IMR-90 (cell line): ENCODE results near the gene CACNA1F. TPM values are rescaled to one million over a fixed set of nuclear protein-coding genes. Genes with fewer than 3 reads are reported as not detected.

Experiments used
- ATAC-seq: fragments of 200-7000 bp; cut with Tn5 transposase; 2 replicates; pipeline ENCODE4 v1.9.1; 2020; ENCODE audit warnings: low read depth, mild to moderate bottlenecking, moderate library complexity
- BruUV-seq: library from RNA; stranded (reverse); fragments of 400-500 nt; replicated peaks from 2 replicates; lab custom pipeline; 2021; lab: Mats Ljungman, UMichigan
- CTCF ChIA-PET: fragments of 300-600 bp; formaldehyde crosslinking; extraction: SDS; loops from one replicate; lab custom pipeline; 2021; ENCODE audit warnings: antibody characterized with exemption; lab: Yijun Ruan, JAX
- POLR2A ChIA-PET: fragments of 300-600 bp; sonication (Branson Sonifier 250); formaldehyde crosslinking; loops from one replicate; lab custom pipeline; 2022; ENCODE audit warnings: antibody characterized with exemption; ENCODE audit not compliant: unreplicated experiment; lab: Charles Lee
- DNase-seq: peaks from one replicate; pipeline ENCODE4 v3.0.0; 2013
- H2AFZ ChIP-seq: replicated peaks from 2 replicates; pipeline ENCODE3; 2013; ENCODE audit warnings: low read length, mild to moderate bottlenecking; ENCODE audit not compliant: poor library complexity
- H2AK5ac ChIP-seq: 2 replicates; pipeline ENCODE4 v1.6.1; 2013; ENCODE audit warnings: low read depth, low read length, inconsistent platforms
- H2AK9ac ChIP-seq: replicated peaks from 2 replicates; pipeline ENCODE3; 2013; ENCODE audit warnings: mild to moderate bottlenecking, low read depth, low read length, moderate library complexity; ENCODE audit not compliant: poor library complexity
- H2BK120ac ChIP-seq: 2 replicates; pipeline ENCODE4 v1.6.1; 2013; ENCODE audit warnings: low read depth, low read length, inconsistent platforms
- H2BK15ac ChIP-seq: 3 replicates; pipeline ENCODE4 v1.6.1; 2013; ENCODE audit warnings: low read depth, low read length, inconsistent platforms
- H2BK20ac ChIP-seq: 2 replicates; pipeline ENCODE4 v1.6.1; 2013; ENCODE audit warnings: low read depth, mild to moderate bottlenecking, inconsistent platforms, low read length, moderate library complexity
- H2BK5ac ChIP-seq: 2 replicates; pipeline ENCODE4 v1.6.1; 2013; ENCODE audit warnings: mild to moderate bottlenecking, low read depth, low read length, inconsistent platforms; ENCODE audit not compliant: poor library complexity, severe bottlenecking
- H3K14ac ChIP-seq: replicated peaks from 2 replicates; pipeline ENCODE4 v1.6.1; 2013; ENCODE audit warnings: low read depth, low read length, inconsistent platforms
- H3K18ac ChIP-seq: 2 replicates; pipeline ENCODE4 v1.6.1; 2013; ENCODE audit warnings: low read depth, low read length, control low read depth
- H3K23ac ChIP-seq: 2 replicates; pipeline ENCODE4 v1.6.1; 2013; ENCODE audit warnings: low read depth, low read length, inconsistent platforms
- H3K27ac ChIP-seq: 2 replicates; pipeline ENCODE4 v1.5.1; 2013; ENCODE audit warnings: mild to moderate bottlenecking, control low read depth, low read length; ENCODE audit not compliant: insufficient read depth
- H3K27me3 ChIP-seq: 2 replicates; pipeline ENCODE4 v1.6.1; 2013; ENCODE audit warnings: low read length; ENCODE audit not compliant: control insufficient read depth, insufficient read depth
- H3K36me3 ChIP-seq: 2 replicates; pipeline ENCODE4 v1.6.1; 2013; ENCODE audit warnings: low read length, mixed read lengths; ENCODE audit not compliant: control insufficient read depth, insufficient read depth
- H3K4ac ChIP-seq: 2 replicates; pipeline ENCODE4 v1.6.1; 2013; ENCODE audit warnings: low read depth, low read length, inconsistent platforms
- H3K4me1 ChIP-seq: 2 replicates; pipeline ENCODE4 v1.6.1; 2013; ENCODE audit warnings: low read length, mixed read lengths; ENCODE audit not compliant: control insufficient read depth, insufficient read depth
- H3K4me2 ChIP-seq: 2 replicates; pipeline ENCODE4 v1.6.1; 2013; ENCODE audit warnings: low read depth, mild to moderate bottlenecking, control low read depth, low read length, moderate library complexity
- H3K4me3 ChIP-seq: 2 replicates; pipeline ENCODE4 v1.5.1; 2013; ENCODE audit warnings: low read depth, mild to moderate bottlenecking, control low read depth, low read length, moderate library complexity; ENCODE audit not compliant: insufficient read depth
- H3K56ac ChIP-seq: 2 replicates; pipeline ENCODE4 v1.6.1; 2013; ENCODE audit warnings: low read length, inconsistent platforms; ENCODE audit not compliant: insufficient read depth; ENCODE audit errors: extremely low read depth
- H3K79me1 ChIP-seq, 2 experiments: 2 replicates each; pipeline ENCODE4 v1.6.1; 2013; ENCODE audit warnings: low read length in 2 of 2, inconsistent platforms in 1 of 2, low read depth in 1 of 2
- H3K9ac ChIP-seq: 2 replicates; pipeline ENCODE4 v1.6.1; 2013; ENCODE audit warnings: low read depth, low read length, control low read depth
- H3K9me1 ChIP-seq: 2 replicates; pipeline ENCODE4 v1.6.1; 2013; ENCODE audit warnings: low read length, inconsistent platforms; ENCODE audit not compliant: insufficient read depth
- H3K9me3 ChIP-seq: 2 replicates; pipeline ENCODE4 v1.6.1; 2013; ENCODE audit warnings: low read length; ENCODE audit not compliant: control insufficient read depth, insufficient read depth
- H4K20me1 ChIP-seq: 2 replicates; pipeline ENCODE4 v1.6.1; 2013; ENCODE audit warnings: low read length, inconsistent platforms; ENCODE audit not compliant: insufficient read depth
- H4K5ac ChIP-seq: 2 replicates; pipeline ENCODE4 v1.6.1; 2013; ENCODE audit warnings: mild to moderate bottlenecking, low read depth, low read length, control low read depth
- H4K8ac ChIP-seq, 2 experiments: 2 replicates each; pipeline ENCODE4 v1.6.1; 2013; ENCODE audit warnings: low read depth in 2 of 2, low read length in 2 of 2, control low read depth in 1 of 2, inconsistent platforms in 1 of 2
- H4K91ac ChIP-seq: 2 replicates; pipeline ENCODE4 v1.6.1; 2013; ENCODE audit warnings: low read depth, low read length, inconsistent platforms; ENCODE audit not compliant: insufficient read depth
- FOS ChIP-seq: fragments of 150-350 bp; IDR thresholded peaks from 2 replicates; pipeline ENCODE4 v1.6.1; 2016; ENCODE audit warnings: low read depth, low read length
- MAZ ChIP-seq: IDR thresholded peaks from 2 replicates; pipeline ENCODE4 v1.6.1; 2012; ENCODE audit warnings: low read depth, mild to moderate bottlenecking, low read length, improper control_type of control experiment, moderate library complexity, borderline replicate concordance
- MXI1 ChIP-seq: IDR thresholded peaks from 2 replicates; pipeline ENCODE4 v1.6.1; 2012; ENCODE audit warnings: low read depth, mild to moderate bottlenecking, low read length, moderate library complexity, borderline replicate concordance
- POLR2A ChIP-seq: IDR thresholded peaks from 2 replicates; pipeline ENCODE4 v1.6.1; 2012; ENCODE audit warnings: mild to moderate bottlenecking, low read depth, low read length
- RFX5 ChIP-seq: IDR thresholded peaks from 2 replicates; pipeline ENCODE4 v1.8.0; 2012; ENCODE audit warnings: low read depth, mild to moderate bottlenecking, low read length, moderate library complexity
- WGBS, 2 experiments: methylation state at CpG; one replicate each; pipeline versions ENCODE4 v1.1.5 to v1.1.7; 2013; ENCODE audit warnings: missing lambda C conversion rate in 2 of 2; ENCODE audit not compliant: insufficient read length in 1 of 2; ENCODE audit errors: extremely low coverage in 2 of 2; 5-methylcytosine and 5-hydroxymethylcytosine counted together
- dilution Hi-C: fragments of 300-500 bp; cut with HindIII; formaldehyde crosslinking; loops from one replicate; pipeline ENCODE4 v1.14.3; 2018; ENCODE audit warnings: low sequenced_read_pairs; ENCODE audit not compliant: unreplicated experiment
- in situ Hi-C: fragments of 300-500 bp; cut with MboI; formaldehyde crosslinking; loops from 3 replicates; pipeline ENCODE4 v1.14.3; 2019; ENCODE audit warnings: low sequenced_read_pairs, inconsistent platforms, mixed read lengths
- intact Hi-C: fragments of 100-400 bp; cut with micrococcal nuclease; formaldehyde crosslinking; loops from 2 replicates; pipeline ENCODE4 v1.10.0; 2022
- polyA plus RNA-seq, 3 experiments: library from polyadenylated mRNA; depleted of rRNA; stranded (reverse); fragments of >200 nt; gene quantifications; 2 replicates each; pipeline ENCODE4 v1.2.3, GENCODE V29; 2012; ENCODE audit warnings: low replicate concordance in 1 of 3
- total RNA-seq: library from RNA; depleted of rRNA; stranded (reverse); fragments of >200 nt; gene quantifications from 2 replicates; pipeline ENCODE4 v1.2.3, GENCODE V29; 2012

Gene CACNA1F
- total and polyA plus RNA-seq, 2 of the 4 experiments (the other 2 are of a cell fraction) = not detected

DNA sequence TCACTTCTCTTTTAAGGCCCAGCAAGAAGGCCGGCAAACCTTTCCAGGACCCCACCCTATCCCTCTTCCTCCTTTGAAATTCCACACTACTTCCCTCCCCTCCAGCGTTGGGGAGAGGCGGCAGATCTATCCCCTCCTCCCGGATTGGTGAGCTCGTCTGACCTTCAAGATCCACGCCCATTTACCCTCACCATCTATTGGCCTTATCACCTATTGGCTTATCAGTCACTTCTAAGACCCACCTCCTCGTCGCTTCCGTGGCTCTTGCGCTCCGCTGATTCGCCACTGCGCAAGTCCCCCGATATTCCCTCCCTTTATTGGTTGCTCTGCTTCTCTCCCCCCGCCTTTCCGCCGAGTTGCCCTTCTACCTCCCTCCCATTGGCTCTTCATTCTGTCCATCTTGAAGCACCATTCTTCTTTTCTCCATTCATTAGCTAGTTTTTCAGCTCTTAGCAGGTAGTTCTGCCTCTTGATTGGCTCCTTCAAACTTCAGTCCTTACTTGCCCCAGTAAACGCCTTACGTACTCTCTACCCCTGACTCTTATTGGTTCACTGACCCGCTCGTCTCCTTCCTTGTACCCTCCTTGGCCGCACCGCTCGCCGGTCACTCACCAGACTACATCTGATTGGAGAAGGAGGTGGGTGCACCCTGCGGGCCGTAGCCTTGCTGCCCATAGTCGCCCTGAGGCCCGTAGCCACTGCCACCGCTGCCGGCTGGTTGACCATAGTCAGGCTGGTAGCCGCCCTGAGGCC lies 42.1 kb downstream of the CACNA1F start:
- Histone ChIP-seq H3K79me1 (no peaks in the 10 kb centered on the region; a peak in 1 of 4 replicates), H3K4me2 (no peak overlapping the region), H3K18ac (no peak overlapping the region), H3K9me3 (no peaks in the 10 kb centered on the region), H3K4me3 (peak overlapping the region; percentile 64), H2AK5ac (peak overlapping the region; percentile 57; the same call in 1 of the 2 replicates), H3K56ac (peak overlapping the region; percentile 62; the same call in 1 of the 2 replicates), H2AFZ (peak overlapping the region; percentile 88), H3K9me1 (no peaks in the 10 kb centered on the region), H4K20me1 (no peaks in the 10 kb centered on the region), H2AK9ac (peak overlapping the region; percentile 87), H2BK120ac (no peak overlapping the region), H2BK20ac (no peak overlapping the region), H3K14ac (peak overlapping the region; percentile 63), H3K4ac (peak overlapping the region; percentile 89), H4K91ac (no peak overlapping the region; the same call in 1 of the 2 replicates), H2BK15ac (no peak overlapping the region), H3K27me3 (no peaks in the 10 kb centered on the region), H4K8ac (peak overlapping the region; percentile 29 to 91; a peak in 2 of 4 replicates), H2BK5ac (peak overlapping the region; percentile 51), H3K23ac (no peak overlapping the region), H3K27ac (peak overlapping the region; percentile 65), H3K4me1 (no peaks in the 10 kb centered on the region; the same call in 1 of the 2 replicates), H3K36me3 (no peaks in the 10 kb centered on the region), H4K5ac (no peak overlapping the region; the same call in 1 of the 2 replicates), H3K9ac (peak overlapping the region; percentile 75)
- CTCF ChIA-PET = no interaction called here
- ATAC-seq (peak; percentile 90), DNase-seq (peak; percentile 100)
- 27% methylated on average over 24 of the region's 32 CpGs; no CpG with 5 or more reads in 1 of the 2 experiments for WGBS, 2 experiments
- in situ Hi-C loops (no loop called here), dilution Hi-C loops (no loop called here), intact Hi-C loops (loop anchor here (5.0 kb wide), 1 partner anchor 561 kb away; no protein-coding TSS in a partner anchor)
- TF ChIP-seq MXI1 = no peak
- TF ChIP-seq POLR2A = peak; percentile 33; the same call in 1 of the 2 replicates
- TF ChIP-seq MAZ = peak; percentile 57; the same call in 1 of the 2 replicates
- no peak for TF ChIP-seq RFX5
- peak; percentile 35; the same call in 1 of the 2 replicates for TF ChIP-seq FOS
- BruUV-seq = no TSS peak
- POLR2A ChIA-PET = interaction anchor here (0.5 to 1.0 kb wide), 3 partner anchors 24 to 692 kb away, joined by 3 to 5 read pairs (median 3); partner anchors contain the start of gene GRIPAP1
